ENCODE measurements around the gene SLC35F3. TPM values are rescaled to one million over a fixed set of nuclear protein-coding genes. Genes with fewer than 3 reads are reported as not detected.

The SLC35F3 gene
- total and polyA plus RNA-seq, 2 experiments from 2014 or later, result 1.0 to 3.2 TPM

DNA sequence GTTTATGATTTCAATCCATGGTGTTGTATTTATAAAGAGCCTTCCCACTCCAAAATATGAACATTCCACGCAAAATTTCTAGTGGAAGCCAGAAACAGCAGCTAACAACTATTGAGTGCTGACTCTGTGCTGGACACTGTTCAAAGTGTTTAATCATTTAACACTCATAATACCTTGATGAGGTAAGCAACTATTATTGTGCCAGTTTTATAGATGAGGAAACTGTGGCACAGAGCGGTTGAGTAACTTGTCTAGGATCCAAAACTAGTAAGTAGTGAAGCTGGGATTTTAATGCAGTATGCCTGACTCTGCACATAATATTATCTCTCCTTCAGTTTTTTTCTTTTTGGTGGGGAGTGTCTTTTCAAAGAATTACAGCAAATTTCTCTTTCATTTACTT is 228.3 kb downstream of the SLC35F3 start (continued):
- TF ChIP-seq, protein P1, sequence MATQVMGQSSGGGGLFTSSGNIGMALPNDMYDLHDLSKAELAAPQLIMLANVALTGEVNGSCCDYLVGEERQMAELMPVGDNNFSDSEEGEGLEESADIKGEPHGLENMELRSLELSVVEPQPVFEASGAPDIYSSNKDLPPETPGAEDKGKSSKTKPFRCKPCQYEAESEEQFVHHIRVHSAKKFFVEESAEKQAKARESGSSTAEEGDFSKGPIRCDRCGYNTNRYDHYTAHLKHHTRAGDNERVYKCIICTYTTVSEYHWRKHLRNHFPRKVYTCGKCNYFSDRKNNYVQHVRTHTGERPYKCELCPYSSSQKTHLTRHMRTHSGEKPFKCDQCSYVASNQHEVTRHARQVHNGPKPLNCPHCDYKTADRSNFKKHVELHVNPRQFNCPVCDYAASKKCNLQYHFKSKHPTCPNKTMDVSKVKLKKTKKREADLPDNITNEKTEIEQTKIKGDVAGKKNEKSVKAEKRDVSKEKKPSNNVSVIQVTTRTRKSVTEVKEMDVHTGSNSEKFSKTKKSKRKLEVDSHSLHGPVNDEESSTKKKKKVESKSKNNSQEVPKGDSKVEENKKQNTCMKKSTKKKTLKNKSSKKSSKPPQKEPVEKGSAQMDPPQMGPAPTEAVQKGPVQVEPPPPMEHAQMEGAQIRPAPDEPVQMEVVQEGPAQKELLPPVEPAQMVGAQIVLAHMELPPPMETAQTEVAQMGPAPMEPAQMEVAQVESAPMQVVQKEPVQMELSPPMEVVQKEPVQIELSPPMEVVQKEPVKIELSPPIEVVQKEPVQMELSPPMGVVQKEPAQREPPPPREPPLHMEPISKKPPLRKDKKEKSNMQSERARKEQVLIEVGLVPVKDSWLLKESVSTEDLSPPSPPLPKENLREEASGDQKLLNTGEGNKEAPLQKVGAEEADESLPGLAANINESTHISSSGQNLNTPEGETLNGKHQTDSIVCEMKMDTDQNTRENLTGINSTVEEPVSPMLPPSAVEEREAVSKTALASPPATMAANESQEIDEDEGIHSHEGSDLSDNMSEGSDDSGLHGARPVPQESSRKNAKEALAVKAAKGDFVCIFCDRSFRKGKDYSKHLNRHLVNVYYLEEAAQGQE (IDR thresholded peaks at IDR 0.05; ENCODE audit: unreplicated experiment), result no peak
- TF ChIP-seq ZNF331 (CRISPR knock-in tag; IDR thresholded peaks at IDR 0.05; ENCODE audit: low read depth) (no peak), JUNB (IDR thresholded peaks at IDR 0.05; ENCODE audit: unreplicated experiment) (no peak), POLR2AphosphoS5 (IDR thresholded peaks at IDR 0.05; ENCODE audit: low read depth) (no peak), ZNF114 (CRISPR knock-in tag; IDR thresholded peaks at IDR 0.05) (no peak)
- TF ChIP-seq, protein P2, sequence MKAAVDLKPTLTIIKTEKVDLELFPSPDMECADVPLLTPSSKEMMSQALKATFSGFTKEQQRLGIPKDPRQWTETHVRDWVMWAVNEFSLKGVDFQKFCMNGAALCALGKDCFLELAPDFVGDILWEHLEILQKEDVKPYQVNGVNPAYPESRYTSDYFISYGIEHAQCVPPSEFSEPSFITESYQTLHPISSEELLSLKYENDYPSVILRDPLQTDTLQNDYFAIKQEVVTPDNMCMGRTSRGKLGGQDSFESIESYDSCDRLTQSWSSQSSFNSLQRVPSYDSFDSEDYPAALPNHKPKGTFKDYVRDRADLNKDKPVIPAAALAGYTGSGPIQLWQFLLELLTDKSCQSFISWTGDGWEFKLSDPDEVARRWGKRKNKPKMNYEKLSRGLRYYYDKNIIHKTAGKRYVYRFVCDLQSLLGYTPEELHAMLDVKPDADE (IDR thresholded peaks at IDR 0.05), result no peak
- TF ChIP-seq, protein P3, sequence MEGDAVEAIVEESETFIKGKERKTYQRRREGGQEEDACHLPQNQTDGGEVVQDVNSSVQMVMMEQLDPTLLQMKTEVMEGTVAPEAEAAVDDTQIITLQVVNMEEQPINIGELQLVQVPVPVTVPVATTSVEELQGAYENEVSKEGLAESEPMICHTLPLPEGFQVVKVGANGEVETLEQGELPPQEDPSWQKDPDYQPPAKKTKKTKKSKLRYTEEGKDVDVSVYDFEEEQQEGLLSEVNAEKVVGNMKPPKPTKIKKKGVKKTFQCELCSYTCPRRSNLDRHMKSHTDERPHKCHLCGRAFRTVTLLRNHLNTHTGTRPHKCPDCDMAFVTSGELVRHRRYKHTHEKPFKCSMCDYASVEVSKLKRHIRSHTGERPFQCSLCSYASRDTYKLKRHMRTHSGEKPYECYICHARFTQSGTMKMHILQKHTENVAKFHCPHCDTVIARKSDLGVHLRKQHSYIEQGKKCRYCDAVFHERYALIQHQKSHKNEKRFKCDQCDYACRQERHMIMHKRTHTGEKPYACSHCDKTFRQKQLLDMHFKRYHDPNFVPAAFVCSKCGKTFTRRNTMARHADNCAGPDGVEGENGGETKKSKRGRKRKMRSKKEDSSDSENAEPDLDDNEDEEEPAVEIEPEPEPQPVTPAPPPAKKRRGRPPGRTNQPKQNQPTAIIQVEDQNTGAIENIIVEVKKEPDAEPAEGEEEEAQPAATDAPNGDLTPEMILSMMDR (conservative IDR thresholded peaks at IDR 0.05; ENCODE audit: low read depth in 2 of 2), result no peak

DNA sequence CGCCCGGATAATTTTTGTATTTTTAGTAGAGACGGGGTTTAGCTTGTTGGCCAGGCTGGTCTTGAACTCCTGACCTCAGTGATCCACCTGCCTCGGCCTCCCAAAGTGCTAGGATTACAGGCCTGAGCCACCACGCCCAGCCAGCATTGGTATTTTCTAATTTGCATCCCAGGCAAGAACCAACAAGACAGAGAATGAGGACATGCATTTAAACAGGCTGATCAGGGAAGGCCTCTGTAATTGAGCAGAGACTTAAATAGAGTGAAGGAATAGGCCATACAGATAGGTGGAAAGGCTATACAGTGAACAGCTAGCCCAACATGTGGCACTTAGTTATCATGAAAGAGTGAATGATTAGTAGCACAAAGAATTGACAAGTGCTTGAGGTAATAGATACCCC is 230.4 kb downstream of the SLC35F3 start:
- ATAC-seq, result no peak
- no peaks in the 10 kb centered on the region for H3K79me2 ChIP-seq (replicated peaks; ENCODE audit: insufficient read depth)

DNA sequence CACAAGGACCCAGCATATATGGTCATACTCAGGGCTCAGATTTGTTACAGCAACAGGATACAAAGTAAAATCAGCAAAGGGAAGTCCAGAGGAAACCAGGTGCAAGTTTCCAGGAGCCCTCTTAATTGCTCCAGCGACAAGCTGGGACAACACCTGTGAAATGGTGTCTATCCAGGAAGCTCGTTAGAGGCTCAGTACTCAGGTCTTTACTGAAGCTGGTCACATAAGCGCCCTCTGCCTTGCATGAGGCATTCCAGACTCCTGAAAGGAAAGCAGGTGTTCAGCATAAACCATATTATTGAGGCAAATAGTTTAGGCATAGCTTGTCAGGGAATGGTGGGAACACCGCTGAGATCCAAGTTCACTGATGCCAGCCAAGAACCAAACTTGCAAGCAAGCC is 231.0 kb downstream of the SLC35F3 start:
- DNase-seq (ENCODE audit: low spot score) (no peak), ATAC-seq (peak; percentile 53)
- Histone ChIP-seq H2AFZ (no peak overlapping the region), H3F3A (replicated peaks; ENCODE audit: low read depth) (no peaks in the 10 kb centered on the region), H3K27me3 (ENCODE audit: insufficient read depth) (no peaks in the 10 kb centered on the region), H3K27ac (ENCODE audit: low read depth) (no peak overlapping the region), H3K4me3 (no peak overlapping the region), H3K4me1 (ENCODE audit: insufficient read depth) (no peaks in the 10 kb centered on the region), H3K36me3 (ENCODE audit: insufficient read depth) (no peaks in the 10 kb centered on the region), H3K9me2 (ENCODE audit: insufficient read depth) (no peaks in the 10 kb centered on the region), H4K20me1 (replicated peaks; ENCODE audit: insufficient read depth) (no peaks in the 10 kb centered on the region), H3K79me2 (replicated peaks; ENCODE audit: insufficient read depth) (no peaks in the 10 kb centered on the region), H3K4me2 (no peak overlapping the region)
- Mint-ChIP-seq H3K9me3 (no peaks in the 10 kb centered on the region), H3K27me3 (ENCODE audit: insufficient read depth, low read depth, poor library complexity) (peaks cover 2% of the 10 kb centered on the region), H3K4me1 (no peaks in the 10 kb centered on the region), H3K4me3 (no peak overlapping the region), H3K36me3 (ENCODE audit: low read depth) (no peaks in the 10 kb centered on the region), H3K27ac (no peak overlapping the region)
- no peak for TF ChIP-seq POLR2AphosphoS5 (IDR thresholded peaks at IDR 0.05; ENCODE audit: low read depth)
- TF ChIP-seq, protein P3 (conservative IDR thresholded peaks at IDR 0.05; ENCODE audit: low read depth in 2 of 2), result peak in 1 of 2 experiments; percentile 34; a peak in 2 of 4 replicates
- TF ChIP-seq, protein P2 (IDR thresholded peaks at IDR 0.05), result no peak
- TF ChIP-seq, protein P1 (IDR thresholded peaks at IDR 0.05; ENCODE audit: unreplicated experiment), result no peak

More for the DNA sequence above, 230.4 kb downstream of the SLC35F3 start:
- H3K27me3 Mint-ChIP-seq (ENCODE audit: insufficient read depth, low read depth, poor library complexity), result peaks cover 2% of the 10 kb centered on the region
- H4K20me1 ChIP-seq (replicated peaks; ENCODE audit: insufficient read depth), result no peaks in the 10 kb centered on the region
- no peaks in the 10 kb centered on the region for H3K4me1 ChIP-seq (ENCODE audit: insufficient read depth)
- no peak overlapping the region for H3K4me3 ChIP-seq
- no peak for DNase-seq (ENCODE audit: low spot score)
- H3K36me3 Mint-ChIP-seq (ENCODE audit: low read depth), result no peaks in the 10 kb centered on the region
- no peaks in the 10 kb centered on the region for H3K9me2 ChIP-seq (ENCODE audit: insufficient read depth)
- no peaks in the 10 kb centered on the region for H3K4me1 Mint-ChIP-seq
- H3K36me3 ChIP-seq (ENCODE audit: insufficient read depth), result no peaks in the 10 kb centered on the region
- H3K4me3 Mint-ChIP-seq, result no peak overlapping the region
- no peaks in the 10 kb centered on the region for H3K27me3 ChIP-seq (ENCODE audit: insufficient read depth)
- H3F3A ChIP-seq (replicated peaks; ENCODE audit: low read depth), result no peaks in the 10 kb centered on the region
- no peaks in the 10 kb centered on the region for H3K9me3 Mint-ChIP-seq
- TF ChIP-seq ZNF331 (CRISPR knock-in tag; IDR thresholded peaks at IDR 0.05; ENCODE audit: low read depth) (no peak), POLR2AphosphoS5 (IDR thresholded peaks at IDR 0.05; ENCODE audit: low read depth) (no peak)
- no peak overlapping the region for H3K27ac Mint-ChIP-seq
- H3K27ac ChIP-seq (ENCODE audit: low read depth), result no peak overlapping the region
- no peak overlapping the region for H2AFZ ChIP-seq
- H3K4me2 ChIP-seq, result no peak overlapping the region
